Kidney (tissue), 14 donors: ENCODE data around the gene GAPDH. TPM values are rescaled to one million over a fixed set of nuclear protein-coding genes. Genes with fewer than 3 reads are reported as not detected.

Experiments used
- DNase-seq, 5 donors: peaks; one replicate each; pipeline ENCODE4 v3.0.0-alpha.2; 2013 to 2020
- FAIRE-seq: peaks from 2 replicates; lab custom pipeline; 2012; peaks lifted over from hg19 to GRCh38; lab: Jason Lieb, UNC
- H3K27ac ChIP-seq, 2 donors: one replicate each; pipeline ENCODE4 v1.7.0; 2013; ENCODE audit warnings: low read depth in 2 of 2, low read length in 2 of 2, inconsistent platforms in 1 of 2
- H3K27me3 ChIP-seq: one replicate; pipeline ENCODE4 v1.7.1; 2013; ENCODE audit warnings: low read length, inconsistent platforms; ENCODE audit not compliant: control insufficient read depth, insufficient read depth
- H3K36me3 ChIP-seq, 3 donors: one replicate each; pipeline versions ENCODE4 v1.7.0 to v1.7.1; 2013; ENCODE audit warnings: low read length in 3 of 3, control low read depth in 1 of 3, inconsistent platforms in 1 of 3; ENCODE audit not compliant: insufficient read depth in 3 of 3, control insufficient read depth in 2 of 3
- H3K4me1 ChIP-seq, 3 donors: one replicate each; pipeline versions ENCODE4 v1.7.0 to v1.7.1; 2013; ENCODE audit warnings: low read length in 3 of 3, inconsistent platforms in 1 of 3, low read depth in 1 of 3; ENCODE audit not compliant: control insufficient read depth in 2 of 3, insufficient read depth in 2 of 3
- H3K4me3 ChIP-seq, 3 donors: one replicate each; pipeline versions ENCODE4 v1.7.0 to v1.8.1; 2013; ENCODE audit warnings: low read length in 3 of 3, control low read depth in 1 of 3, inconsistent platforms in 1 of 3
- H3K9ac ChIP-seq, 3 donors: one replicate each; pipeline versions ENCODE4 v1.7.0 to v1.7.1; 2013; ENCODE audit warnings: low read length in 3 of 3, control low read depth in 1 of 3, inconsistent platforms in 1 of 3
- H3K9me3 ChIP-seq, 3 donors: one replicate each; pipeline versions ENCODE4 v1.7.0 to v1.7.1; 2013; ENCODE audit warnings: low read length in 3 of 3, control low read depth in 1 of 3, inconsistent platforms in 1 of 3; ENCODE audit not compliant: control insufficient read depth in 2 of 3, insufficient read depth in 1 of 3
- CTCF ChIP-seq: IDR thresholded peaks from 3 replicates; pipeline ENCODE4 v1.5.1; 2012; ENCODE audit warnings: mild to moderate bottlenecking, moderate library complexity, borderline replicate concordance; ENCODE audit not compliant: insufficient read depth; ENCODE audit errors: extremely low read depth
- intact Hi-C: fragments of 100-400 bp; cut with DNase I; formaldehyde crosslinking; loops from one replicate; pipeline ENCODE4 v1.11.1; 2022
- polyA plus RNA-seq: library from polyadenylated mRNA; stranded (reverse); fragments of 350-450 nt; fragmentation: Illumina TruSeq; extraction: RNeasy Lipid Tissue Mini Kit (QIAGEN cat#74804); gene quantifications from one replicate; pipeline ENCODE4 v1.2.3, GENCODE V29; 2014; ENCODE audit warnings: low read depth, low replicate concordance; ENCODE audit not compliant: insufficient read depth
- total RNA-seq: library from RNA; stranded (reverse); fragmentation: NEBNext Ultra II Directional; extraction: Animal tissue kit (Norgen Biotek cat#: 25700); gene quantifications from one replicate; pipeline ENCODE4 v1.2.1, GENCODE V29; 2021
- donor health status: control.
- donor health status: control.
- donor health status: control.
- donor health status: control.
- donor health status: control.
- donor health status: DM: yes; HTN: yes; CAD: no.
- donor health status: Normal renal cell carcinoma (clear cell type).

GAPDH gene
- total and polyA plus RNA-seq, 2 donors from 2014 or later, result 1,501 to 4,871 TPM

DNA sequence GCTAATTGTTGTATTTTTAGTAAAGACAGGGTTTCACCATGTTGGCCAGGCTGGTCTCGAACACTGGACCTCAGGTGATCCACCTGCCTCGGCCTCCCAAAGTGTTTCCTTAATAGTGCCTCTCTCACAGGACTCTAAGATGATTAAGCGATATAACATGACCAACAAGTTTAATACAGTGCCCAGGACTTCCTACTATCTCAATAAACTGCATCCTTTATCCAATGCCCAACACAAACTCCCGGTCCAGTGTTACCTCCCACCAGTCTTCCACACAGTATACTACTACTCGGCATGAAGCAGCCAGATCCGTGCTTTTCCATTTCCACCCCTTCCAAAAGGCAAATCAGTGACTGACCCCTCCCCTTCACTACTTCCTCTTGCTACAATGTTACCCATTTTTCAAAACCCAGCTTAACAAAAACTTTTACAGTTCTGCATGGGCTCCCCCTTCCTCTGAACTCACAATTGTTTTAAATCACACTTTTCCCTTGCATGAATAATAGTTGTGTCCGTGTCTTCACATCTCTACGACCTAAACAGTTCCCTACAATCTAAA lies 32.9 kb downstream of the GAPDH start:
- intact Hi-C loops, result no loop called here
- Histone ChIP-seq H3K4me3 (peak overlapping the region; percentile 82 to 91 (median 89)), H3K36me3 (peaks cover 1 to 33% (median 20%) of the 10 kb centered on the region in 3 donors), H3K27me3 (no peaks in the 10 kb centered on the region), H3K9me3 (no peaks in the 10 kb centered on the region), H3K9ac (peak overlapping the region; percentile 68 to 81 (median 74)), H3K27ac (no peak overlapping the region), H3K4me1 (peaks cover 0 to 9% (median 5%) of the 10 kb centered on the region in 3 donors)
- no peak for TF ChIP-seq CTCF
- DNase-seq (no peak), FAIRE-seq (no peak)

DNA sequence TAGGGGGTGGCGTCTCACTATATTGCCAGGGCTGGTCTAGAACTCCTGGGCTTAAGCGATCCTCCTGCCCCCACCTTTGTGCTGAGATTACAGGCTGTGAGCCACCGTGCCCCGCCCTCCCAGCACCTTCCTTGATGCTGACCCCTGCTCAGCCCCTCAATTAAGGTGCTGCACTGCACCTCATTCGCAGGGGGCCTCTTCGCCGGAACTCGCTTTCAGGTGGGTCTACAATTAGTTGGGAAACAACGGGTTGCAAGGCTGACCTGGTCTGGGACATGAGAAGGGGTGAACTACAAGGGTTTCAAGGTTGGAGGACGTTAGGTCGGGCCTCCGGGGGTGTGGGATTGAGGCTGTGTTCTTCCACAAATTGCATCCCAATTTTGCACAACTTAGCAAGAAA lies 35.0 kb downstream of the GAPDH start:
- H3K4me3 ChIP-seq, result no peak overlapping the region
- FAIRE-seq, result no peak
- TF ChIP-seq CTCF, result no peak
- H3K27ac ChIP-seq, result no peak overlapping the region
- intact Hi-C loops, result no loop called here
- H3K9ac ChIP-seq, result no peak overlapping the region
- H3K4me1 ChIP-seq, result peaks cover 0 to 9% (median 5%) of the 10 kb centered on the region in 3 donors
- H3K27me3 ChIP-seq, result no peaks in the 10 kb centered on the region
- H3K36me3 ChIP-seq, result peaks cover 2 to 25% (median 25%) of the 10 kb centered on the region in 3 donors
- no peaks in the 10 kb centered on the region for H3K9me3 ChIP-seq
- no peak for DNase-seq

- Histone ChIP-seq H3K36me3 (peaks cover 2 to 28% (median 28%) of the 10 kb centered on the region in 3 donors), H3K27me3 (no peaks in the 10 kb centered on the region), H3K27ac (no peak overlapping the region), H3K9ac (no peak overlapping the region), H3K4me3 (no peak overlapping the region), H3K4me1 (peaks cover 0 to 9% (median 5%) of the 10 kb centered on the region in 3 donors), H3K9me3 (no peaks in the 10 kb centered on the region)
- FAIRE-seq, result no peak
- TF ChIP-seq CTCF, result no peak
- peak in 1 of 5 donors; percentile 16 for DNase-seq
- intact Hi-C loops, result no loop called here
These were observed 35.5 kb downstream of the GAPDH start for GRCh38 chr12:6569786-6570185.
